ENCODE measurements around the gene RC3H2.

RC3H2 gene

GRCh38 chr9:122931226-122932121 lies 26.3 kb upstream of the RC3H2 start, which contains the start of gene ZBTB26:
Gene ZBTB26 (minus strand): TSS chr9:122931512. CDS start chr9:122919934, 11,578 bp downstream.
- H3K4me1 ChIP-seq (ENCODE audit: control insufficient read depth, insufficient read depth, low read length) = no peaks in the 10 kb centered on the region; the same call in 1 of the 2 replicates
- ChIA-PET POLR2A (interaction anchor here (0.7 to 4.1 kb wide), 12 partner anchors 9 to 103 kb away, joined by 3 to 126 read pairs (median 4); partner anchors contain the start of genes PDCL, RABGAP1, RC3H2 and ZBTB6), CTCF (interaction anchor here (0.6 to 1.1 kb wide), 4 partner anchors 13 to 59 kb away, joined by 3 read pairs; partner anchors contain the start of gene ZBTB6)
- peaks cover 3 to 11% of the 10 kb centered on the region in 2 experiments; a peak in 1 of 3 replicates for H3K36me3 ChIP-seq (ENCODE audit: control insufficient read depth in 2 of 2, insufficient read depth in 1 of 2, low read length in 2 of 2)
- no peaks in the 10 kb centered on the region for H3K9me3 ChIP-seq (ENCODE audit: control insufficient read depth, insufficient read depth, low read depth, low read length)
- peak within 1 kb of the TSS; percentile 84 for H3K4me3 ChIP-seq (ENCODE audit: low read depth, low read length)
- peak within 1 kb of the TSS; percentile 73 for H3K27ac ChIP-seq (ENCODE audit: extremely low read depth, low read depth, low read length)
- TF ChIP-seq ZNF518A (tag by site-specific recombination; conservative IDR thresholded peaks at IDR 0.05; ENCODE audit: low read depth) (peak; percentile 98), ZNF362 (tag by site-specific recombination; IDR thresholded peaks at IDR 0.05) (no peak), ZSCAN30 (tag by site-specific recombination; IDR thresholded peaks at IDR 0.05) (peak; percentile 8; the same call in 1 of the 2 replicates), SCRT1 (tag by site-specific recombination; IDR thresholded peaks at IDR 0.05; ENCODE audit: borderline replicate concordance) (no peak), KLF10 (tag by site-specific recombination; IDR thresholded peaks at IDR 0.05) (peak; percentile 73), ZNF677 (tag by site-specific recombination; IDR thresholded peaks at IDR 0.05) (no peak), ZNF639 (tag by site-specific recombination; IDR thresholded peaks at IDR 0.05) (0 out of 2 replicates have a peak, but pooled peaks have one; percentile 29), ZNF501 (tag by site-specific recombination; IDR thresholded peaks at IDR 0.05) (peak; percentile 62; the same call in 1 of the 2 replicates), ZNF2 (tag by site-specific recombination; IDR thresholded peaks at IDR 0.05) (peak; percentile 56), PRDM10 (tag by site-specific recombination; IDR thresholded peaks at IDR 0.05) (0 out of 2 replicates have a peak, but pooled peaks have one; percentile 49), ZBTB11 (tag by site-specific recombination; conservative IDR thresholded peaks at IDR 0.05; ENCODE audit: low read depth) (peak; percentile 97), ZNF341 (tag by site-specific recombination; IDR thresholded peaks at IDR 0.05; ENCODE audit: low read depth) (peak; percentile 46), ZNF24 (tag by site-specific recombination; IDR thresholded peaks at IDR 0.05) (0 out of 2 replicates have a peak, but pooled peaks have one; percentile 51), ZSCAN16 (tag by site-specific recombination; IDR thresholded peaks at IDR 0.05) (no peak), ZNF184 (tag by site-specific recombination; IDR thresholded peaks at IDR 0.05) (no peak), KLF16 (tag by site-specific recombination; IDR thresholded peaks at IDR 0.05) (peak; percentile 81; the same call in 1 of the 2 replicates), ZBTB10 (tag by site-specific recombination; IDR thresholded peaks at IDR 0.05) (peak; percentile 78)
